ENCODE measurements around the gene SGSM2.

Gene SGSM2

GRCh38 chr17:2351269-2351668 is 14.0 kb downstream of the SGSM2 start:
- Mint-ChIP-seq H3K36me3 (ENCODE audit: low read depth) (peaks cover 30% of the 10 kb centered on the region), H3K27ac (no peak overlapping the region), H3K9me3 (no peaks in the 10 kb centered on the region), H3K4me3 (no peak overlapping the region), H3K27me3 (no peaks in the 10 kb centered on the region), H3K4me1 (ENCODE audit: low read depth) (no peaks in the 10 kb centered on the region)
- intact Hi-C loops (cut with micrococcal nuclease) = no loop called here

GRCh38 chr17:2354311-2354710 is 17.0 kb downstream of the SGSM2 start:
- no peak overlapping the region for H3K27ac Mint-ChIP-seq

GRCh38 chr17:2357237-2357636 is 19.9 kb downstream of the SGSM2 start:
- no peaks in the 10 kb centered on the region for H3K27me3 Mint-ChIP-seq
- H3K27ac Mint-ChIP-seq = no peak overlapping the region
- H3K4me3 Mint-ChIP-seq = no peak overlapping the region
- H3K36me3 Mint-ChIP-seq (ENCODE audit: low read depth) = peaks cover 45% of the 10 kb centered on the region
- H3K9me3 Mint-ChIP-seq = no peaks in the 10 kb centered on the region
- intact Hi-C loops (cut with micrococcal nuclease) = no loop called here
- no peaks in the 10 kb centered on the region for H3K4me1 Mint-ChIP-seq (ENCODE audit: low read depth)

More at GRCh38 chr17:2354311-2354710, 17.0 kb downstream of the SGSM2 start:
- Mint-ChIP-seq H3K36me3 (ENCODE audit: low read depth) (peaks cover 35% of the 10 kb centered on the region), H3K4me3 (no peak overlapping the region), H3K9me3 (no peaks in the 10 kb centered on the region), H3K4me1 (ENCODE audit: low read depth) (no peaks in the 10 kb centered on the region), H3K27me3 (no peaks in the 10 kb centered on the region)
- intact Hi-C loops (cut with micrococcal nuclease) = no loop called here

GRCh38 chr17:2357931-2358434 is 20.7 kb downstream of the SGSM2 start:
- Mint-ChIP-seq H3K27ac (no peak overlapping the region), H3K36me3 (ENCODE audit: low read depth) (peaks cover 49% of the 10 kb centered on the region), H3K27me3 (no peaks in the 10 kb centered on the region), H3K4me1 (ENCODE audit: low read depth) (no peaks in the 10 kb centered on the region), H3K4me3 (no peak overlapping the region), H3K9me3 (no peaks in the 10 kb centered on the region)
- intact Hi-C loops (cut with micrococcal nuclease) = no loop called here

- no peaks in the 10 kb centered on the region for H3K9me3 Mint-ChIP-seq
- no peaks in the 10 kb centered on the region for H3K27me3 Mint-ChIP-seq
- intact Hi-C loops (cut with micrococcal nuclease) = no loop called here
- H3K36me3 Mint-ChIP-seq (ENCODE audit: low read depth) = peaks cover 81% of the 10 kb centered on the region
- H3K27ac Mint-ChIP-seq = no peak overlapping the region
- H3K4me3 Mint-ChIP-seq = no peak overlapping the region
- H3K4me1 Mint-ChIP-seq (ENCODE audit: low read depth) = no peaks in the 10 kb centered on the region
Observed at GRCh38 chr17:2361010-2361760, 23.9 kb downstream of the SGSM2 start.

- intact Hi-C loops (cut with micrococcal nuclease) = no loop called here
- no peak overlapping the region for H3K4me3 Mint-ChIP-seq
- H3K9me3 Mint-ChIP-seq = no peaks in the 10 kb centered on the region
- H3K27me3 Mint-ChIP-seq = no peaks in the 10 kb centered on the region
- peaks cover 90% of the 10 kb centered on the region for H3K36me3 Mint-ChIP-seq (ENCODE audit: low read depth)
- no peak overlapping the region for H3K27ac Mint-ChIP-seq
- H3K4me1 Mint-ChIP-seq (ENCODE audit: low read depth) = no peaks in the 10 kb centered on the region
Observed at GRCh38 chr17:2362016-2362415, 24.7 kb downstream of the SGSM2 start.

GRCh38 chr17:2362416-2362815 is 25.1 kb downstream of the SGSM2 start:
- H3K27ac Mint-ChIP-seq = no peak overlapping the region
- peaks cover 93% of the 10 kb centered on the region for H3K36me3 Mint-ChIP-seq (ENCODE audit: low read depth)
- no peaks in the 10 kb centered on the region for H3K9me3 Mint-ChIP-seq
- intact Hi-C loops (cut with micrococcal nuclease) = no loop called here
- no peaks in the 10 kb centered on the region for H3K27me3 Mint-ChIP-seq
- no peak overlapping the region for H3K4me3 Mint-ChIP-seq
- H3K4me1 Mint-ChIP-seq (ENCODE audit: low read depth) = no peaks in the 10 kb centered on the region

- no peak overlapping the region for H3K27ac Mint-ChIP-seq
- H3K9me3 Mint-ChIP-seq = no peaks in the 10 kb centered on the region
Observed at GRCh38 chr17:2362881-2363280, 25.6 kb downstream of the SGSM2 start.

GRCh38 chr17:2363318-2363717 is 26.0 kb downstream of the SGSM2 start:
- intact Hi-C loops (cut with micrococcal nuclease) = no loop called here

More at GRCh38 chr17:2362881-2363280, 25.6 kb downstream of the SGSM2 start:
- Mint-ChIP-seq H3K36me3 (ENCODE audit: low read depth) (peaks cover 93% of the 10 kb centered on the region), H3K27me3 (no peaks in the 10 kb centered on the region), H3K4me1 (ENCODE audit: low read depth) (no peaks in the 10 kb centered on the region), H3K4me3 (no peak overlapping the region)
- intact Hi-C loops (cut with micrococcal nuclease) = no loop called here

GRCh38 chr17:2363851-2364762 is 26.8 kb downstream of the SGSM2 start:
- intact Hi-C loops (cut with micrococcal nuclease) = no loop called here
- Mint-ChIP-seq H3K9me3 (no peaks in the 10 kb centered on the region), H3K27me3 (no peaks in the 10 kb centered on the region), H3K27ac (no peak overlapping the region), H3K4me3 (no peak overlapping the region), H3K36me3 (ENCODE audit: low read depth) (peaks cover 98% of the 10 kb centered on the region), H3K4me1 (ENCODE audit: low read depth) (no peaks in the 10 kb centered on the region)

More at GRCh38 chr17:2363318-2363717, 26.0 kb downstream of the SGSM2 start:
- Mint-ChIP-seq H3K36me3 (ENCODE audit: low read depth) (peaks cover 96% of the 10 kb centered on the region), H3K4me3 (no peak overlapping the region), H3K27ac (no peak overlapping the region), H3K4me1 (ENCODE audit: low read depth) (no peaks in the 10 kb centered on the region), H3K9me3 (no peaks in the 10 kb centered on the region), H3K27me3 (no peaks in the 10 kb centered on the region)

GRCh38 chr17:2364763-2365116 is 27.4 kb downstream of the SGSM2 start:
- Mint-ChIP-seq H3K36me3 (ENCODE audit: low read depth) (peaks cover 98% of the 10 kb centered on the region), H3K4me3 (no peak overlapping the region), H3K4me1 (ENCODE audit: low read depth) (no peaks in the 10 kb centered on the region), H3K9me3 (no peaks in the 10 kb centered on the region), H3K27ac (no peak overlapping the region), H3K27me3 (no peaks in the 10 kb centered on the region)
- intact Hi-C loops (cut with micrococcal nuclease) = no loop called here

GRCh38 chr17:2365132-2365531 is 27.8 kb downstream of the SGSM2 start:
- H3K27me3 Mint-ChIP-seq = no peaks in the 10 kb centered on the region
- H3K27ac Mint-ChIP-seq = no peak overlapping the region
- no peaks in the 10 kb centered on the region for H3K9me3 Mint-ChIP-seq
- no peaks in the 10 kb centered on the region for H3K4me1 Mint-ChIP-seq (ENCODE audit: low read depth)
- intact Hi-C loops (cut with micrococcal nuclease) = no loop called here
- H3K4me3 Mint-ChIP-seq = no peak overlapping the region
- H3K36me3 Mint-ChIP-seq (ENCODE audit: low read depth) = peaks cover 98% of the 10 kb centered on the region

- no peaks in the 10 kb centered on the region for H3K4me1 Mint-ChIP-seq (ENCODE audit: low read depth)
- no peaks in the 10 kb centered on the region for H3K9me3 Mint-ChIP-seq
- intact Hi-C loops (cut with micrococcal nuclease) = no loop called here
- H3K36me3 Mint-ChIP-seq (ENCODE audit: low read depth) = peaks cover 97% of the 10 kb centered on the region
- no peak overlapping the region for H3K27ac Mint-ChIP-seq
- no peak overlapping the region for H3K4me3 Mint-ChIP-seq
- H3K27me3 Mint-ChIP-seq = no peaks in the 10 kb centered on the region
Observed at GRCh38 chr17:2366747-2367494, 29.6 kb downstream of the SGSM2 start.

- no peaks in the 10 kb centered on the region for H3K4me1 Mint-ChIP-seq (ENCODE audit: low read depth)
- intact Hi-C loops (cut with micrococcal nuclease) = no loop called here
- no peaks in the 10 kb centered on the region for H3K27me3 Mint-ChIP-seq
- no peak overlapping the region for H3K27ac Mint-ChIP-seq
- H3K9me3 Mint-ChIP-seq = no peaks in the 10 kb centered on the region
- H3K36me3 Mint-ChIP-seq (ENCODE audit: low read depth) = peaks cover 97% of the 10 kb centered on the region
- no peak overlapping the region for H3K4me3 Mint-ChIP-seq
Observed at GRCh38 chr17:2368359-2368758, 31.1 kb downstream of the SGSM2 start.
